NCI-H69 (cell line): Measurements from ENCODE around the gene SPOUT1.
"Not testable (repeated sequence)": the region's sequence is repeated elsewhere in the genome, so short reads cannot be mapped to it uniquely, and the experiment has no call there.

Experiments
- DNase-seq: peaks from one replicate; lab custom pipeline; 2025; lab: John Stamatoyannopoulos, UW

SPOUT1 gene, protein sequence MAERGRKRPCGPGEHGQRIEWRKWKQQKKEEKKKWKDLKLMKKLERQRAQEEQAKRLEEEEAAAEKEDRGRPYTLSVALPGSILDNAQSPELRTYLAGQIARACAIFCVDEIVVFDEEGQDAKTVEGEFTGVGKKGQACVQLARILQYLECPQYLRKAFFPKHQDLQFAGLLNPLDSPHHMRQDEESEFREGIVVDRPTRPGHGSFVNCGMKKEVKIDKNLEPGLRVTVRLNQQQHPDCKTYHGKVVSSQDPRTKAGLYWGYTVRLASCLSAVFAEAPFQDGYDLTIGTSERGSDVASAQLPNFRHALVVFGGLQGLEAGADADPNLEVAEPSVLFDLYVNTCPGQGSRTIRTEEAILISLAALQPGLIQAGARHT

DNA sequence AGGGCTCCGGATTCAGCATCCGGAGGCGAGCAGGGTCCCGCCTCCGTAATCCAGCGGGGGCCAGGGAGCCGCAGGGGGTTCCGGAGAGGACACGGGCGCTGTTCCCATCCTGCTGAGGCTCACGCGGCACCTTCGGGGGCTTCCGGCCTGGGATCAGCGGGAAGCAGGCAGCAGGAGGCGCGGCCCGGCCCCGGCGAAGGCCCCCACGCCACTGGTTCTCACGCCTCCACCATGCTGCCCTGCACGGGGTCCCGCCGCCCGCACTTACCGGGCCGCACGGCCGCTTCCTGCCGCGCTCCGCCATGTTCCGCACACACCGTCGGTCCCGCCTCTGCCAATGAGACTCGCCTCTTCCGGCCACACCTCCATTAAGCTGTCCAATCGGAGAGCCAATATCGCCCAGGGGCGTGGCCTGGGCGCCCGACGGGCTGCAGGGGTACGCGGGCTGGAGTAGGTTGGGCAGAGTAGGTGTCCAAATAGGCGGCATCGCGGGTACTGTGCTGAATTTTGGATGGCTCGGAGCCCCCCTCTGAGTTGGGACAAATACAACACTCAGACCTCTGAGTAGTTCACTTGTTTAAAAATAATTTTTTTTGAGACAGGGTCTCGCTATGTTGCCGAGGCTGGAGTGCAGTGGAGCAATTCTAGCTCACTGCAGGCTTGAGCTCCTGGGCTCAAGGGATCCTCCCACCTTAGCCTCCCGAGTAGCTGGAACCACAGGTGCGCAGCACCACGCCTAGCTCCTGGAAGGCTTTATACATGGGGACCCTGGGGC, at the start of gene SPOUT1:
TSS of gene SPOUT1 (minus strand) at position 318 of the 775 bp plus-strand sequence. CDS start at position 304, 14 bp downstream.
- DNase-seq = peak; percentile 98

DNA sequence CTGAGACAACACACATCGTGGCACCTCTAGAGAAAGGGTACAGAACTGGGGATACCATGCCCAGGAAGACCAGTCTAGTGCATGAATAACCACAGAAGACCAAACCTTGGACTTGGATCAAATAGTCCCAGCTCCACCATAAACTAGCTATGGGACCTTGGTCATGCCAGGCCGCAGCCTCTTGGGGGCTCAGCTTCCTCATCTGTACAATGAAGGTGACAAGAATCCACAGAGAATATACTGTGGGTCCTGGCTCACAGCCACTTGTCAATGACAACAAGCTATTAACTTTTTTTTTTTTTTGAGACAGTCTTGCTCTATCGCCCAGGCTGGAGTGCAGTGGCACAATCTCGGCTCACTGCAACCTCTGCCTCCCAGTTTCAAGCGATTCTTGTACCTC, 48.3 kb upstream of the SPOUT1 start:
- no peak for DNase-seq

DNA sequence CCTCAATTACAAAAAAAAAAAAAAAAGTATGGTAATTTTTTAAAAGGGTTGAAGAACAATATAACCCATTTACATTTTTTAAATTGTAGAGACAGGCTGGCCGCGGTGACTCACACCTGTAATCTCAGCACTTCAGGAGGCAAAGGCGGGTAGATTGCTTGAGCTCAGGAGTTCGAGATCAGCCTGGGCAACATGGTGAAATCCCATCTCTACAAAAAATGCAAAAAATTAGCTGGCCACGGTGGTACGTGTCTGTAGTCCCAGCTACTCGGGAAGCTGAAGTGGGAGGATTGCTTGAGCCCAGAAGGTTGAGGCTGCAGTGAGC, 41.3 kb upstream of the SPOUT1 start:
- not testable (repeated sequence) for DNase-seq

DNA sequence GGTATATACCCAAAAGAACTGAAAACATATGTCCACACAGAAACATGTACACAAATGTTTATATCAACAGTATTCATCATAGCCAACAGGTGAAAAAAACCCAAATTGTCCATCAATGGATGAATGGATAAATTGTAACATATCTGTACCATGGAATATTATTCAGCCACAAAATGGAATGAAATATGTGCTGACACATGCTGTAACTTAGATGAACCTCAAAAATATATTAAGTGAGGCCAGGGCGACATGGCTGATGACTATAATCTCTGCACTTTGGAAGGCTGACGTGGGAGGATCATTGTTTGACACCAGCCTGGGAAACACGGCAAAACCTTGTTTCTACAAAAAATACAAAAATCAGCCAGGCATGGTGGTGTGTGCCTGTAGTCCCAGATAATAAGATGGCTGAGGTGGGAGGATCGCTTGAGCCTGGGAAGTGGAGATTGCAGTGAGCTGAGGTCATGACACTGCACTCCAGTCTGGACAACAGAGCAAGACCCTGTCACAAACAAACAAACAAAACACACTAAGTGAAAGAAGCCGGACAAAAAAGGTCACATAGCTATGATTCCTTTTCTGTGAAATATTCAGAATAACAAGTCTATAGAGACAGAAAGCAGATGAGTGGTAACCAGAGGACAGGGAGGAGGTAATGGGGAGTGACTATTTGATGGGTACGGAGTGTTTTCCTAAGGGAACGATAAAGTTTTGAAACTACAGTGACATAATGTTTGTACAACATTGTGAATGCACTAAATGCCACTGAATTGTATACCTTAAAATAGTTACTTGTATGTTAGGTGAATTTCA, 40.7 kb upstream of the SPOUT1 start:
- DNase-seq = no peak

DNA sequence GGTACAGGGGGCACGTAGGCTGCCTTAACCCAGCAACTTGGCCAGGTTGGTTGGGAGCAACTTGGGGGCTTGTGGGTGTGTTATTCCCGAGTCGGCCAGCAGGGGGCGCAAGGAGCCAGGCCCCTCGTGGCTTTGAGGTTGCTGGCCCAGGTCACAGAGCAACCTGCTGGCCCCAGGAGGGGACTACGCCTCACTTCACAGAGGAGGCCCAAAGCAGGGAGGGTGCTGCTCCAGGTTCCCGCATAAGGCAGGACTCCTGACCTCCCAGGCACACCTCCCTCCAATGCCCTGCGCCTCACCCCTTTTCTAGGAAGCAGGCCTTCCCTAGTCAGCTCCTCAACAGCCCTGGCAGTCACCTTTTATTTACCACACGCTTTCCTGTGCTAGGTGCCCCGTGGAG, 34.1 kb upstream of the SPOUT1 start:
- peak; percentile 61 for DNase-seq

DNA sequence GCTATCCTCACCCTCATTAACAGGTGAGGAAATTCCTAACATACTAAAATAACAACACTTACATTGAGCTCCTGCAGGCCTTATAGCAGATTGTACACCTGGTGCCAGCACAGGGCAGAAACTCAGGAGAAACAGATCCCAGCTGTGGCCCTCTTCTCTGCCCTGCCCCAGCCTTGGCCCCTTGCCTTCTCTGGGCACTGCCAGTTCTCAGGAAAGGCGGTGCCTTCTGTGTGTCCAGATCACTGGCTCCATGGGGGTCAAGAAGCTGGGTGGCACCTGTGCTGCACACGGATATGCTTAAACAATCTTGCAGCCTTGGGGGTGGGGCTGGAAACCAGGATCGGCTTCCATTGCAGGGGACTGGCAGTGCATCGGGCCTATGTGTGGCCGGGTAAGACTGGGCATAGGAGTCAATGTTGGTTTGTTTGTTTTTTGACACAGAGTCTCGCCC, 32.8 kb upstream of the SPOUT1 start:
- DNase-seq = no peak

DNA sequence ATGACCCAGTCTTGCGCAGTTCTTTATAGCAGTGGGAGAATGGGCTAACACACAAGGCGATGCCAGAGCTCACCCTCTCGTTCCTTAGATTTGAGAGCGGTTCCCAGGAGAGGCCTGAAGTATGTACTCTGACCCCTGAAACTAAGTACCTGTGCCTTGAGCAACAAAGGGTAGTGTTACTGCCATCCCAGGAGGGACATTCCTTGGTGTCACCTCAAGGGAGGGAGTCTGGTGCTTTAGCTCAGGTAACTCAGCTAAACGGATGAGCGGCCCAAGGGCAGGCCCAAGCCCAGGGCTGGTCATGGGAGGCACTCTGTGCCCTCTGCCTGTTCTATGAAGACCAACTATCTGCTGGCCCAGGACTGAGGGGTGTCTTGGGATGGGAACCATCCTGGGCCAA, 31.9 kb upstream of the SPOUT1 start:
- DNase-seq = no peak

DNA sequence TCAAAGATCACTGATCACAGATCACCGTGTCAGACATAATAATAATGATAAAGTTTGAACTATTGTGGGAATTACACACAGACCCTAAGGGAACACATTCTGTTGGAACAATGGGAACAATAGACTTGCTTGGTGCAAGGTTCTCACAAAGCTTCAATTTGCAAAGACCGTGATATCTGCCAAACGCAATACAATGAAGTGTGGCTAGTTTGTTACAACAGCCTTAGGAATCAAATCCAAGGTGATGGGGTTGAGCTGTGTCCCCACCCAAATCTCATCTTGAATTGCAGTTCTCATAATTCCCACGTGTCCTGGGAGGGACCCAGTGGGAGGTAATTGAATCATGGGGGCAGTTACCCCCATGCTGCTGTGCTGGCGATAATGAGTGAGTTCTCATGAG, 31.3 kb upstream of the SPOUT1 start:
- no peak for DNase-seq

DNA sequence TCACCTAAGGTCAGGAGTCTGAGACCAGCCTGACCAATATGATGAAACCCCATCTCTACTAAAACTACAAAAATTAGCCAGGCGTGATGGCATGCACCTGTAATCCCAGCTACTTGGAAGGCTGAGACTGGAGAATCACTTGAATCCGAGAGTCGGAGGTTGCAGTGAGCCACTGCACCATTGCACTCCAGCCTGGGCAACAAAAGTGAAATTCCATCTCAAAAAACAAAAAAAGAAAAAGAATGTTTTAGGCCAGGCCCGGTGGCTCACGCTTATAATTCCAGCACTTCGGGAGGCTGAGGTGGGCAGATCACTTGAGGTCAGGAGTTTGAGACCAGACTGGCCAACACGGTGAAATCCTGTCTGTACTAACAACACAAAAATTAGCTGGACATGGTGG, 28.9 kb upstream of the SPOUT1 start:
- DNase-seq = not testable (repeated sequence)

DNA sequence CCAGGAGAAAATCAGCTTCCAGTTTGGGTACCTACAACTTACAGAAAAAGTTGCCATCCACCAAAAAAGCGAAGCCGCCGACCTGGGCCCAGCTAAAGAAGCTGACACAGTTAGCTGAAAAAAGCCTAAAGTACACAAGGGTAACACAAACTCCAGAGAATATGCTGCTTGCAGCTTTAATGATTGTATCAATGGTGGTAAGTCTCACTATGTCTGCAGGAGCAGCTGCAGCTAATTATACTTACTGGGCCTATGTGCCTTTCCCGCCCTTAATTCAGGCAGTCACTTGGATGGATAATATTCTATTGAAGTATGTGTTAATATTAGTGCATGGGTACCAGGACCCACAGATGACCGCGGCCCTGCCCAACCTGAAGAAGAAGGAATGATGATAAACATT, 24.9 kb upstream of the SPOUT1 start:
- not testable (repeated sequence) for DNase-seq

DNA sequence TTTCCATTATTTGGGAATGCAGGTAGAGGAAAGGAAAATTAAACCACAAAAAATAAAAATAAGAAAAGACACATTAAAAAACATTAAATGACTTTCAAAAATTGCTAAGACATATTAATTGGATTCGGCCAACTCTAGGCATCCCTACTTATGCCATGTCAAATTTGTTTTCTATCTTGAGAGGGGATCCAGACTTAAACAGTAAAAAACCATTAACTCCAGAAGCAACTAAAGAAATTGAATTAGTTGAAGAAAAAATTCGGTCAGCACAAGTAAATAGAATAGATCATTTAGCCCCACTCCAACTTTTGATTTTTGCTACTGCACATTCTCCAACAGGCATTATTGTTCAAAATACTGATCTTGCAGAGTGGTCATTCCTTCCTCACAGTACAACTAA, 23.1 kb upstream of the SPOUT1 start:
- DNase-seq = not testable (repeated sequence)

DNA sequence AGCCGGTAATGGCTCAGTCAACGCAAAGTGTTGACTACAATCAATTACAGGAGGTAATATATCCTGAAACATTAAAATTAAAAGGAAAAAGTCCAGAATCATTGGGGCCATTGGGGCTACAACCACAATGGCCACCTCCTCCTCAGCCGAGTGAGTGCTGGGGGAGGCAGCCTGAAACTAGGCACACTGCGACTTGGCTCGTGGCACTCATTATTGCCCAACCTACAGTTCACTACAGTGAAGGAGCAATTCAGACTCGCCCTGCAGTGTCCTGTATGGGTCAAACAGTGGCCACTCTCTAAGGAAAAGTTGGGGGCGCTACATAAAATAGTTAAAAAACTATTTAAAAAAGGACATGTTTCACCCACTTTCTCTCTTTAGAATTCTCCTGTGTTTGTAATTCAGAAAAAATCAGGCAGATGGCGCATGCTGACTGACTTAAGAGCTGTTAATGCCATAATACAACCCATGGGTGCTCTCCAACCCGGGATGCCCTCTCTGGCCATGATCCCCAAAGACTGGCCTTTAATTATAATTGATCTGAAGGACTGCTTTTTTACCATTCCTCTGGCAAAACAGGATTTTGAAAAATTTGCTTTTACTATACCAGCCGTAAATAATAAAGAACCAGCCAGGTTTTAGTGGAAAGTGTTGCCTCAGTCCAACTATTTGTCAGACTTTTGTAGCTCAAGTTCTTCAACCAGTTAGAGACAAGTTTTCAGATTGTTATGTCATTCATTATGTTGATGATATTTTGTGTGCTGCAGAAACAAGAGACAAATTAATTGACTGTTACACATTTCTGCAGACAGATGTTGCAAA, 22.4 kb upstream of the SPOUT1 start:
- DNase-seq = peak; percentile 42

DNA sequence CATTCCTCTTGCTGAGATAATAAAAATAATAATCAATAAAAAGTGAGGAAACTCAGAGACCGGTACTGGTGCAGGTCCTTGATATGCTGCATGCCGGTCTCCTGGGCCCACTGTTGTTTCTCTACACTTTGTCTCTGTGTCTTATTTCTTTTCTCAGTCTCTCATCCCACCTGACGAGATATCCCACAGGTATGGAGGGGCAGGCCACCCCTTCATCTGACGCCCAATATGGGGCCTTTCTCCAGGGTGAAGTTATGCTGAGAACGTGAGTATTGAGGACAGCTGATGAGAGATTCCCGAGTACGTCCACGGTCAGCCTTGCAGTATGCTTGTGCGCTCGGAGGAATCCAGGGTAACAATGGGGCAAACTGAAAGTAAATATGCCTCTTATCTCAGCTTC, 21.4 kb upstream of the SPOUT1 start:
- DNase-seq = not testable (repeated sequence)

DNA sequence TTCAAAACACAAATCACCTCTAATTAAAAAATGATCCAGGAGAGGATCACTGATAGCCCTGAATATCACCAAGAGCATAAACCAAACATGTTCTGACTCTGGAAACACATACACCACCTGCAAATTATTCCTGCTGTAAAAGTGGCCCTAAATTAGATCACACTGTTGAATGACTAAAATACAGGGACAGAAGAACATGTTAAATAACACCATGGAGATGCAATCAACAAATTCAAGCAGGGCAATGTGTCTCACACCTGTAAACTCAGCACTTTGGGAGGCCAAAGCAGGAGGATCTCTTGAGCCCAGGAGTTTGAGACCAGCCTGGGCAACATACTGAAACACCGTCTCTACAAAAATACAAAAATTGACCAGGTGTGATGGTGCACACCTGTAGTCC, 18.2 kb upstream of the SPOUT1 start:
- no peak for DNase-seq

DNA sequence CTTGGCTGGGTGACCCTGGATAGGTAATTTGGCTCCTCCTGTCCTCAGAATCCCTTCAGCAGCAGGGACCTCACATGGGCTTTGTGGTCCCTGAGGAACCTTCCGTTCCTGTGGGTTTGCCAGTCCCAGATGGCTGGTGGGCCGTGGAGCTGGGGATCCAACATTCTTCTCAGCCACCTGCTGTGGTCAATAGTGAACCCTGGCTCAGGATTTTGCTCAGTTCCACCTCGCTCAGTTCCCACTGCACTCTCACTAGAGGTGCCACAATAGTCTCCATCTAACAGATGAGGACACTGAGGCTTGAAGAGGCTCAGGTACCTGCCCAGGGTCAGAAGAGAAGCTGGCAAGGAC, 17.1 kb upstream of the SPOUT1 start:
- DNase-seq = no peak

DNA sequence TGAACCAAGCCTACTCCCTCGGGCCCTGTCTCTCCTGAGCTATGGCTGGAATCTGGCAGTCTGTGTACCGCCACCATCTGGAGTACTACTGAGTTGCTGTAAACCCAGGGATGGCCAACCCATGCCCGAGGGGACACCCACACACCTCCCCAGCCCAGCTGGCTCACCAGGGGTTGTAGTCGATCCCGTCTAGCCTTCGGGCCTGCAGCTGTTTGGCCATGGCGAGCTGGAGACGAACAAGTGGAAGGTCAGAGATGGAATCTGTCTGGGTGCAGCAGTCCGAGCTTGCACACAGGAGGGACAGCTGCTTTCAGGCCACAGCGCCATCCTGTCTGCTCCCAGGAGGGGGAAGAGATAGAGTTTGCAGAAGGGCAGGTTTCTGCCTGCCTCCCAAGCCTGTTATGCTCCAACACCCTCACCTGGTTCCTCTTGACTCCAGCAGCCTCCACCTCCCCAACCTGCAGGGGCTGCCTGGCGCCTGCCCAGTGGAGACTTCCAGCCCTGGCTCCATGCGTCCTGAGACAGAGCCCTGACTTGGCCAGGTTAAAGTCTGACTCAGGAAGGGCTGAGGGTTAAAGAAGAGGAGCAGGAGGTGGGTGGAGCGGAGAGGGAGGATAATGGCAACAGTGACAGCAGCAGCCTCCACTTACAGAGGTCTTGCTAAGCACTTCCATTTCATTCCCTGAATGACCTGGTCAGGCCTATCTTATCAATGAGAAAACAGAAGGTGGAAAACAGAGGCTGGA, 15.8 kb upstream of the SPOUT1 start:
- DNase-seq = peak; percentile 96

DNA sequence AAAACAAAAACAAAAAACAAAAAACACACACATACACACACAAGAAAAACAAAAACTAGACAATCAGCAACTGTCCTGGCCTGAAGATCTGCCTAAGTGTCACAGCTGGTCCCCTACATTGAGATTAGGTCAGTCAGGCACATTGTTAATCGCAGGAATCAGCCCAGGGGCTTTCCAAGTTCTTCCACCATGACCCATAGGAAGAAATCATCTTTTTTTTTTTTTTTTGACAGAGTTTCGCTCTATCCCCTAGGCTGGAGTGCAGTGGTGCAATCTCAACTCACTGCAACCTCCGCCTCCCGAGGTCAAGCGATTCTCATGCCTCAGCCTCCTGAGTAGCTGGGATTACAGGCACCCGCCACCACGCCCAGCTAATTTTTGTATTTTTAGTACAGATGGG, 13.6 kb upstream of the SPOUT1 start:
- DNase-seq = not testable (repeated sequence)

DNA sequence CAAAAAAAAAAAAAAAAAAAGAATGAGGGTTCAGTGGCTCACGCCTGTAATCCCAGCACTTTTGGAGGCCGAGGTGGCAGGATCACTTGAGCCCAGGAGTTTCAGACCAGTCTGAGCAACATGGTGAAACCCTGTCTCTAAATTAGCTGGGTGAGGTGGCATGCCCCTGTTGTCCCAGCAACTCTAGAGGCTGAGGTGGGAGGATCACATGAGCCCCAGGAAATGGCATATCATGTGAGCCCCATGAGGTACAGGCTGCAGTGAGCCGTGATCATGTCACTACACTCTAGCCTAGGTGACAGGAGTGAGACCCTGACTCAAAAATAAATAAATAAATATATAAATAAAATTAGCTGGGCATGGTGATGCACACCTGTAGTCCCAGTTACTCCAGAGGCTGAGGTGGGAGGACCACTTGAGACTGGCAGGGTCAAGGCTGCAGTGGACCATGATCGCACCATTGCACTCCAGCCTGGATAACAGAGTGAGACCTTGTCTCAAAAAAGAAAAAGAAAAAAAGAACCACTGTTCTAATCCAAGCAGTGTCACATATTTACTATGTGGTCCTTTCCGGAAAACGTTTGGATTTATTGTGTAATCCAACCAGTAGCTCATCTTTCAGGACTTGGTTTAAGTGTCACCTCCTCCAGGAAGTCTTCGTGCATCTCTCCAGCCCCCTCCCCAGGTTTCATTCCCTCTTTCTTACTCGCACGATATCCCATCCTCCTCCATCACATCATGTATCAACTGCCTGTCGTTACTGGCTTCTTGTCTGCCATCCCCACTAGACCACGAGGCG, 12.3 kb upstream of the SPOUT1 start:
- no peak for DNase-seq

DNA sequence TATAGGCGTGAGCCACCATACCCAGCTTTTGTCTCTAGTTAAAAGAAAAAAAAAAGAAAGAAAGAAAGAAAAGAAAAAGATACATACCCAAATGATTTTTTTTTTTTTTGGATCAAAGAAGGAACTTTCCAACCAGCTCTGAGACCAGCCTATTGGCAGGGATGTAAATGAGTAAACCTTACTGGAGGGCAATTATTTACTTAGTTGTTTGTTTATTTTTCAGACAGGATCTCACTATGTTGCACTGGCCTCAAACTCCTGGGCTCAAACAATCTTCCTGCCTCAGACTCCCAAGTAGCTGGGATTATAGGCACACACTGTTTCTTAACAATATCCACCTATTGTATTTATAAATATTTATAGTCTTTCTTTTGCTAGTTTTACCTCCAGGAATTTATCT, 10.9 kb upstream of the SPOUT1 start:
- DNase-seq = no peak

DNA sequence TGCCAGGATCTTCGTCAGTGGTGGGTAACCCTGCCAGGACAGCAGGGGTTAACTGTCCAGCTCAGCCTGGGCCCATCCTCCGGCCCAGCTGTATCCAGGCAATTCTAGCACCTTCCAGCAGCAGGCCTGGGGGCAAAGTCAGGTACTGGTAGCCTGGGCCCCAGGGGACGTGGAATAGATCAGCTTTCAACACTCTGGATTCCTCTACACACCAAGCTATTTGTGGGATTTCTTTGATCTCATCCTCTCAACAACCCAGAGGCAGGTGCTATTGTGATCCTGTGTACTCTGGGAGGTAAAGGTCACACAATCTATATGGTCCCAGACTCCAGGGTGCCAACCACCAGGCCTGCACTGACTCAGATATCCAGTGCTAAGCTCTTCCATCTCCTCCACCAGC, 8.7 kb upstream of the SPOUT1 start:
- DNase-seq = peak; percentile 29
